Coronary artery (tissue), 2 donors: ENCODE data around the gene TIMP2.
A peak's percentile ranks its signal among the peaks of the same experiment; 100 is the strongest.

Source experiments
- DNase-seq: peaks from one replicate; pipeline ENCODE4 v3.0.0-alpha.2; 2017; ENCODE audit warnings: low spot score
- H3K27ac ChIP-seq, 2 donors: fragments of 200-600 bp; sonication (generic); one replicate each; pipeline ENCODE4 v1.5.1; 2016 to 2019
- H3K4me3 ChIP-seq: fragments of 200-600 bp; sonication (generic); 2 replicates; pipeline ENCODE4 v1.5.1; 2016; ENCODE audit warnings: mild to moderate bottlenecking, moderate library complexity
- CTCF ChIP-seq: fragments of 200-600 bp; sonication (generic); IDR thresholded peaks from one replicate; pipeline ENCODE4 v1.5.1; 2019; ENCODE audit warnings: antibody characterized with exemption

Gene TIMP2, protein sequence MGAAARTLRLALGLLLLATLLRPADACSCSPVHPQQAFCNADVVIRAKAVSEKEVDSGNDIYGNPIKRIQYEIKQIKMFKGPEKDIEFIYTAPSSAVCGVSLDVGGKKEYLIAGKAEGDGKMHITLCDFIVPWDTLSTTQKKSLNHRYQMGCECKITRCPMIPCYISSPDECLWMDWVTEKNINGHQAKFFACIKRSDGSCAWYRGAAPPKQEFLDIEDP

DNA sequence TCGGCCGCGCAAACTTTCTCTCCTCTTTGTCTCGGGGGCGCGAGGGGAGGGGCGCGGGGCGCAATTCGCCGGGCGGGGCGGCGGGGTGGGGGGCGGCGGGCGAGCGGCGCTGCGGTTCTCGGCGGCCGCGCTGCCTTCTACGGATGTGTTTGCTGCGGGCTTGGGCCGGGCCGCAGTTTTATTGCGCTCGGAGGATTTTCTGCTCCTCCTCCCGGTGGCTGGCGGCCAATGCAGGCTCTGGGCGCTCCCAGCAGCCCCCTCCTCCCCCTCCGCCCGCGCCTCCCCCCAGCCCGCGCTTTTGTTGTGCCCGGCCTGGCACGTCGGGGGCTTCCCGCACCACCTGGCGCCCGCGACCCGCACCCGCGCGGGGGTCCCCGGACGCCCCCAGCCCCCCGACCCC lies at the start of gene TIMP2:
TIMP2 (minus strand) TSS at position 154 of the 400 bp plus-strand sequence. CDS start 299 bp downstream, outside the sequence.
- TF ChIP-seq CTCF = no peak
- Histone ChIP-seq H3K4me3 (peak within 1 kb of the TSS; percentile 90), H3K27ac (peak within 1 kb of the TSS; percentile 99 to 100)
- peak; percentile 90 for DNase-seq

- no peak overlapping the region for H3K4me3 ChIP-seq
- TF ChIP-seq CTCF = no peak
- peak overlapping the region in 1 of 2 donors; percentile 88 for H3K27ac ChIP-seq
- no peak for DNase-seq
These were observed 48.8 kb upstream of the TIMP2 start for GRCh38 chr17:78973792-78974520.

- TF ChIP-seq CTCF = no peak
- H3K27ac ChIP-seq = peak overlapping the region in 1 of 2 donors; percentile 7
- no peak for DNase-seq
- H3K4me3 ChIP-seq = no peak overlapping the region
These were observed 48.0 kb upstream of the TIMP2 start for GRCh38 chr17:78973196-78973595.

DNA sequence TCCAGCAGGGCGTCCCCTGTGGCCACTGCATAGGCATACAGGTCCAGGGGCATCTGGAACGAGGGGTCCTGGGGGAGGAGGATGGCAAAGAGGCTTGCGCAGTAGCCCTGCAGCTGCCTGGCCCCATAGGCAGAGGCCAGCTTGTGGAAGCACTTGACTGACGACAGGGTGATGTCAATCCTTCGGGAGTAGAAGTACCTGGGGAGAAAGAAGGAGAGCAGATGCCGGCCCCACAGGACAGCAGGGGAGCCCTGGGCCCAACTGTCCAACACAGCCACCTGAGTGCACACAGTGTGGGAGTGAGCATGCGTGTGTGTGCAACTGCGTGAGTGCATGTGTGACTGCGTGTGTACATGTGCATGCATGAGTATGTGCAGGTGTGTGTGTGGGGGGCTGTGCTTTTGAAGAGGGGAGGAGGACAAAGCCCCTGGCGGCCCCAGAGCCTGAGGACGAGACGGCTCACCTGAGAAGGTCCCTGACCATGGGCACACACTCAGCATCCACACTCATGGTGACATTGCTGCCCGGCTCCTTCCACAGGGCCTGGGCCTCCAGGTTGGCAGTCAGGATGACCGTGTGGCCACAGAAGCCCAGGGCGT lies 47.4 kb upstream of the TIMP2 start:
- no peak for DNase-seq
- TF ChIP-seq CTCF = no peak
- Histone ChIP-seq H3K27ac (no peak overlapping the region), H3K4me3 (no peak overlapping the region)

GRCh38 chr17:78971756-78972506 lies 46.7 kb upstream of the TIMP2 start:
- no peak for DNase-seq
- no peak overlapping the region for H3K27ac ChIP-seq
- no peak for TF ChIP-seq CTCF
- H3K4me3 ChIP-seq = no peak overlapping the region

- Histone ChIP-seq H3K27ac (no peak overlapping the region), H3K4me3 (no peak overlapping the region)
- TF ChIP-seq CTCF = peak; percentile 92
- no peak for DNase-seq
These were observed 45.9 kb upstream of the TIMP2 start for GRCh38 chr17:78970834-78971755.
